ENCODE results near the gene TXNDC16.

Gene TXNDC16

DNA sequence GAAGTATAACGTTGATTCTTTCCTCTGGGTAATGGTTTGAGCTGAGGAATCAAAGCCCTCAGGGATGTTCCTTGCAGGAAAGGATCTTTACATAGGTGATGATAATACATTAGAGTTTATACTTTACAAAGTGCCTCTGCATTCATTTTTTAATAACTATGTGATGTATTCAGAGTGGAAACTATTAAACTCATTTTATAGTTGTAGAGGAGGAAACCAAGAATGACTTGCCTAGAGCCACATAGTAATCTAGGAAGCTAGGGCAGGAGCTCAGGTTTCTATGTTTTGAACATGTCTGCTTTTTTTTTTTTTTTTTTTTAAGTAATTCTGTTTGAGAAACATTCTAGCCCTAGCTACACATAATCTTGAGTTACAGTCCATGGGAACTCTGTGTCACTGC lies 117.3 kb downstream of the TXNDC16 start:
- TF ChIP-seq, protein P1, sequence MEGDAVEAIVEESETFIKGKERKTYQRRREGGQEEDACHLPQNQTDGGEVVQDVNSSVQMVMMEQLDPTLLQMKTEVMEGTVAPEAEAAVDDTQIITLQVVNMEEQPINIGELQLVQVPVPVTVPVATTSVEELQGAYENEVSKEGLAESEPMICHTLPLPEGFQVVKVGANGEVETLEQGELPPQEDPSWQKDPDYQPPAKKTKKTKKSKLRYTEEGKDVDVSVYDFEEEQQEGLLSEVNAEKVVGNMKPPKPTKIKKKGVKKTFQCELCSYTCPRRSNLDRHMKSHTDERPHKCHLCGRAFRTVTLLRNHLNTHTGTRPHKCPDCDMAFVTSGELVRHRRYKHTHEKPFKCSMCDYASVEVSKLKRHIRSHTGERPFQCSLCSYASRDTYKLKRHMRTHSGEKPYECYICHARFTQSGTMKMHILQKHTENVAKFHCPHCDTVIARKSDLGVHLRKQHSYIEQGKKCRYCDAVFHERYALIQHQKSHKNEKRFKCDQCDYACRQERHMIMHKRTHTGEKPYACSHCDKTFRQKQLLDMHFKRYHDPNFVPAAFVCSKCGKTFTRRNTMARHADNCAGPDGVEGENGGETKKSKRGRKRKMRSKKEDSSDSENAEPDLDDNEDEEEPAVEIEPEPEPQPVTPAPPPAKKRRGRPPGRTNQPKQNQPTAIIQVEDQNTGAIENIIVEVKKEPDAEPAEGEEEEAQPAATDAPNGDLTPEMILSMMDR (IDR thresholded peaks at IDR 0.05), result no peak
- Histone ChIP-seq H3K27me3 (no peaks in the 10 kb centered on the region), H3K4me1 (ENCODE audit: control insufficient read depth in 1 of 2, insufficient read depth in 1 of 2, low read depth in 1 of 2, low read length in 1 of 2) (no peaks in the 10 kb centered on the region), H3K36me3 (no peaks in the 10 kb centered on the region), H3K9me3 (no peaks in the 10 kb centered on the region), H3K4me3 (ENCODE audit: low read depth in 1 of 2, low read length in 1 of 2) (no peak overlapping the region), H3K27ac (no peak overlapping the region)

DNA sequence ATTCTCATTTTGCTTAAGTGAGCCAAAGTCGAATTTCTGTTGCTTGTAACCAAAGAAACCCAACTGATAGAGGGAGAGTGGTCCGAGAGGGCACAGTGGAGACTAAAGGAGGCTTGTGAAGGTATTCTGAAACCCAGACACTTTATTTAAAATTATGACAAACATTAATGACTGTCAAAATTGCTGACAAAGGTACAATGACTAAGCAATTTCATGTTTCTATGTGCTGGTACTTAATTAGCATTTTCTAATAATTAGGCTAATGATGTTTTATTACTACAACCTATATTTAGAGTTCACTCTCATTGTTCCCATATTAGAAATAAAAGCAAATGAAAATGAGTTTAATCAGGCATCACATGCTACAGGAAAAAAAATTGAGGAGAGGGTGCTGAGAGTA lies 121.8 kb downstream of the TXNDC16 start:
- Histone ChIP-seq H3K36me3 (no peaks in the 10 kb centered on the region), H3K9me3 (no peaks in the 10 kb centered on the region), H3K27me3 (no peaks in the 10 kb centered on the region), H3K4me3 (ENCODE audit: low read depth in 1 of 2, low read length in 1 of 2) (no peak overlapping the region), H3K4me1 (ENCODE audit: control insufficient read depth in 1 of 2, insufficient read depth in 1 of 2, low read depth in 1 of 2, low read length in 1 of 2) (no peaks in the 10 kb centered on the region), H3K27ac (no peak overlapping the region)
- TF ChIP-seq, protein P1 (IDR thresholded peaks at IDR 0.05), result no peak

- Histone ChIP-seq H3K4me3 (ENCODE audit: low read depth in 1 of 2, low read length in 1 of 2) (no peak overlapping the region), H3K36me3 (no peaks in the 10 kb centered on the region), H3K9me3 (no peaks in the 10 kb centered on the region), H3K27me3 (no peaks in the 10 kb centered on the region), H3K4me1 (ENCODE audit: control insufficient read depth in 1 of 2, insufficient read depth in 1 of 2, low read depth in 1 of 2, low read length in 1 of 2) (no peaks in the 10 kb centered on the region), H3K27ac (no peak overlapping the region)
- TF ChIP-seq, protein P1 (IDR thresholded peaks at IDR 0.05), result no peak
Measured at GRCh38 chr14:52429451-52429850, 122.9 kb downstream of the TXNDC16 start.

DNA sequence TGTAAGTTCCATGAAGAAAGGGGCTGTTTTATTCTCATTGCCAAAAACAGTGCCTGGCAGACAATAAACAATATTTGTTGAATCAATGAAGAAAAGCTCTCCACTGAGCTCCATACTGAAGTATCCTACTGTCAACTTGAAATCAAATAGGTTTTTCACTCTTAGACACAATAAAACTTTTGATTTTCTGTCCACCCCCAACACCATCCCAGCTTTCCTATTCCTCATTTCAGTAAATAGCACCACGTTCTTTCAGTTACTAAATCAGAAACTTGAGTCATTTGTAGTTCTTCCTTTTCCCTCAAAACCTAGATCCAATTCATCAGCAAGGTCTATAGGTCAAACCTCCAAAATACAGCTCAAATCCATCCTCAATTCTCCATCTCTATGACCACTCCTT lies 124.8 kb downstream of the TXNDC16 start:
- TF ChIP-seq, protein P1 (IDR thresholded peaks at IDR 0.05), result no peak

DNA sequence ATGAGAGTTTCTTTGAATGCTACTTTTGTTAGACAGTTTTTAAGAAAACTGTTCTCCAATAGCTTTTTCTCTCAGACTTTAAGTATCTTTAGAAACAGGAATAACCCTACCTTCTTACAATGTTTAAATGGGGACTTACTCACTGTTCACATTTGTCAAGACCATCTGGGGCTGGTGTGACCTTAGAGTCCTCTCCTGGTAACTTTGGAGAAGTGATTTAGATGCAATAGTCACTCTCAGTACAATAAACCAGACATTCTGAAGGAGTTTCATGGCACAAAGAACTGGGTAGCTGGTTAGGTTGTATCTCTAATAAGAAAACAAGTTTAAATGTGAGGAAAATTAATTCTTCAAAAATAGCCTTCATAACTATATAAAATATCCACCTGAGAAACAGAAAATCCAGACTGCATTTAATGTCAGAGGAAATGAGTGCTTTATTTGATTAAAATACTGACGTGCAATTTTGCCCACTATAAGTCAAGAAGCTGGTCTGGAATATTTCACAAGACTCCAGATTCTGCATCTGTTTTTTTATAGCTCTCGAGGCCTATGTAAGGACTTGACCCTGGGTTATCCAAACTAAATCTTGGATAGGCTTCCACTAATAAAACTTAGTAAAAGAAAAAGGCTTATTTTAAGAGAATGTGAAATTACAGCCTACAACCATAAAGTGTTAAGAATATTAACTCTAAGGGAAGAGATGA lies 129.5 kb downstream of the TXNDC16 start:
- no peak overlapping the region for H3K27ac ChIP-seq
- TF ChIP-seq, protein P1 (IDR thresholded peaks at IDR 0.05), result no peak

More for the DNA sequence above, 124.8 kb downstream of the TXNDC16 start:
- H3K27me3 ChIP-seq, result no peaks in the 10 kb centered on the region
- no peaks in the 10 kb centered on the region for H3K9me3 ChIP-seq
- H3K4me3 ChIP-seq (ENCODE audit: low read depth in 1 of 2, low read length in 1 of 2), result no peak overlapping the region
- no peaks in the 10 kb centered on the region for H3K4me1 ChIP-seq (ENCODE audit: control insufficient read depth in 1 of 2, insufficient read depth in 1 of 2, low read depth in 1 of 2, low read length in 1 of 2)
- no peak overlapping the region for H3K27ac ChIP-seq
- H3K36me3 ChIP-seq, result no peaks in the 10 kb centered on the region

More for the DNA sequence above, 129.5 kb downstream of the TXNDC16 start:
- no peaks in the 10 kb centered on the region for H3K36me3 ChIP-seq
- H3K4me1 ChIP-seq (ENCODE audit: control insufficient read depth in 1 of 2, insufficient read depth in 1 of 2, low read depth in 1 of 2, low read length in 1 of 2), result no peaks in the 10 kb centered on the region
- no peak overlapping the region for H3K4me3 ChIP-seq (ENCODE audit: low read depth in 1 of 2, low read length in 1 of 2)
- no peaks in the 10 kb centered on the region for H3K27me3 ChIP-seq
- H3K9me3 ChIP-seq, result no peaks in the 10 kb centered on the region
